Measurements from ENCODE around the gene MT1F. TPM values are rescaled to one million over a fixed set of nuclear protein-coding genes. Genes with fewer than 3 reads are reported as not detected.

The MT1F gene
- total RNA-seq, 1 experiment from 2014 or later, result 2.4 TPM

- Mint-ChIP-seq H3K27ac (ENCODE audit: low read depth, unreplicated experiment) (no peak overlapping the region), H3K4me1 (ENCODE audit: insufficient read depth, unreplicated experiment) (peaks cover 20% of the 10 kb centered on the region), H3K4me3 (ENCODE audit: unreplicated experiment) (no peak overlapping the region), H3K9me3 (ENCODE audit: unreplicated experiment) (no peaks in the 10 kb centered on the region), H3K27me3 (ENCODE audit: insufficient read depth, unreplicated experiment) (no peaks in the 10 kb centered on the region), H3K36me3 (ENCODE audit: insufficient read depth, unreplicated experiment) (no peaks in the 10 kb centered on the region)
- ChIA-PET POLR2A (interaction anchor here (0.7 to 1.6 kb wide), 6 partner anchors 14 to 51 kb away, joined by 3 to 5 read pairs (median 4); partner anchors contain the start of genes MT1X and MT2A), CTCF (interaction anchor here (0.7 to 1.3 kb wide), 2 partner anchors 8 to 10 kb away, joined by 4 to 5 read pairs; partner anchors contain the start of gene MT1E)
- no peak for TF ChIP-seq CTCF (IDR thresholded peaks at IDR 0.05; ENCODE audit: unreplicated experiment)
- intact Hi-C loops (cut with micrococcal nuclease), result no loop called here
- no TSS peak for BruUV-seq (replicated peaks)
- no peak for DNase-seq (ENCODE audit: unreplicated experiment)
Measured at GRCh38 chr16:56633535-56633934, 24.2 kb upstream of the MT1F start.

GRCh38 chr16:56634715-56635440 lies 22.9 kb upstream of the MT1F start:
- H3K36me3 Mint-ChIP-seq (ENCODE audit: insufficient read depth, unreplicated experiment), result no peaks in the 10 kb centered on the region
- ChIA-PET POLR2A (interaction anchor here (1.6 kb wide), 1 partner anchor 12 kb away, joined by 4 read pairs; no protein-coding TSS in a partner anchor), CTCF (interaction anchor here (1.3 kb wide), 1 partner anchor 9 kb away, joined by 5 read pairs; the partner anchor contains the start of gene MT1E)
- H3K9me3 Mint-ChIP-seq (ENCODE audit: unreplicated experiment), result no peaks in the 10 kb centered on the region
- peaks cover 16% of the 10 kb centered on the region for H3K4me1 Mint-ChIP-seq (ENCODE audit: insufficient read depth, unreplicated experiment)
- BruUV-seq (replicated peaks), result no TSS peak
- intact Hi-C loops (cut with micrococcal nuclease), result no loop called here
- H3K27me3 Mint-ChIP-seq (ENCODE audit: insufficient read depth, unreplicated experiment), result no peaks in the 10 kb centered on the region
- no peak overlapping the region for H3K4me3 Mint-ChIP-seq (ENCODE audit: unreplicated experiment)
- TF ChIP-seq CTCF (IDR thresholded peaks at IDR 0.05; ENCODE audit: unreplicated experiment), result no peak
- peak overlapping the region; percentile 29 for H3K27ac Mint-ChIP-seq (ENCODE audit: low read depth, unreplicated experiment)
- DNase-seq (ENCODE audit: unreplicated experiment), result no peak

GRCh38 chr16:56635441-56635967 lies 22.3 kb upstream of the MT1F start:
- DNase-seq (ENCODE audit: unreplicated experiment), result no peak
- intact Hi-C loops (cut with micrococcal nuclease), result no loop called here
- no peaks in the 10 kb centered on the region for H3K27me3 Mint-ChIP-seq (ENCODE audit: insufficient read depth, unreplicated experiment)
- H3K27ac Mint-ChIP-seq (ENCODE audit: low read depth, unreplicated experiment), result no peak overlapping the region
- peaks cover 16% of the 10 kb centered on the region for H3K4me1 Mint-ChIP-seq (ENCODE audit: insufficient read depth, unreplicated experiment)
- H3K9me3 Mint-ChIP-seq (ENCODE audit: unreplicated experiment), result no peaks in the 10 kb centered on the region
- no peak for TF ChIP-seq CTCF (IDR thresholded peaks at IDR 0.05; ENCODE audit: unreplicated experiment)
- CTCF ChIA-PET, result interaction anchor here (1.6 kb wide), 1 partner anchor 31 kb away, joined by 7 read pairs; no protein-coding TSS in a partner anchor
- H3K36me3 Mint-ChIP-seq (ENCODE audit: insufficient read depth, unreplicated experiment), result no peaks in the 10 kb centered on the region
- no peak overlapping the region for H3K4me3 Mint-ChIP-seq (ENCODE audit: unreplicated experiment)
- POLR2A ChIA-PET, result interaction anchor here (2.0 kb wide), 1 partner anchor 29 kb away, joined by 4 read pairs; no protein-coding TSS in a partner anchor
- BruUV-seq (replicated peaks), result no TSS peak

- Mint-ChIP-seq H3K27me3 (ENCODE audit: insufficient read depth, unreplicated experiment) (no peaks in the 10 kb centered on the region), H3K36me3 (ENCODE audit: insufficient read depth, unreplicated experiment) (no peaks in the 10 kb centered on the region), H3K9me3 (ENCODE audit: unreplicated experiment) (no peaks in the 10 kb centered on the region), H3K27ac (ENCODE audit: low read depth, unreplicated experiment) (no peak overlapping the region), H3K4me1 (ENCODE audit: insufficient read depth, unreplicated experiment) (peaks cover 16% of the 10 kb centered on the region), H3K4me3 (ENCODE audit: unreplicated experiment) (no peak overlapping the region)
- intact Hi-C loops (cut with micrococcal nuclease), result no loop called here
- ChIA-PET POLR2A (interaction anchor here (0.7 to 2.1 kb wide), 10 partner anchors 8 to 45 kb away, joined by 3 to 11 read pairs (median 4); partner anchors contain the start of genes MT1E and MT1X), CTCF (interaction anchor here (1.6 kb wide), 1 partner anchor 32 kb away, joined by 7 read pairs; no protein-coding TSS in a partner anchor)
- TF ChIP-seq CTCF (IDR thresholded peaks at IDR 0.05; ENCODE audit: unreplicated experiment), result no peak
- no peak for DNase-seq (ENCODE audit: unreplicated experiment)
- no TSS peak for BruUV-seq (replicated peaks)
Measured at GRCh38 chr16:56636616-56637413, 20.9 kb upstream of the MT1F start.

Measured in MCF 10A (cell line).